DMS 273 treated with DMSO at 0.1 percent for 48 hours (cell line): ENCODE results near the gene ASTN2.

Source experiments
- DNase-seq: peaks from one replicate; lab custom pipeline; 2025; lab: John Stamatoyannopoulos, UW

ASTN2 gene

DNA sequence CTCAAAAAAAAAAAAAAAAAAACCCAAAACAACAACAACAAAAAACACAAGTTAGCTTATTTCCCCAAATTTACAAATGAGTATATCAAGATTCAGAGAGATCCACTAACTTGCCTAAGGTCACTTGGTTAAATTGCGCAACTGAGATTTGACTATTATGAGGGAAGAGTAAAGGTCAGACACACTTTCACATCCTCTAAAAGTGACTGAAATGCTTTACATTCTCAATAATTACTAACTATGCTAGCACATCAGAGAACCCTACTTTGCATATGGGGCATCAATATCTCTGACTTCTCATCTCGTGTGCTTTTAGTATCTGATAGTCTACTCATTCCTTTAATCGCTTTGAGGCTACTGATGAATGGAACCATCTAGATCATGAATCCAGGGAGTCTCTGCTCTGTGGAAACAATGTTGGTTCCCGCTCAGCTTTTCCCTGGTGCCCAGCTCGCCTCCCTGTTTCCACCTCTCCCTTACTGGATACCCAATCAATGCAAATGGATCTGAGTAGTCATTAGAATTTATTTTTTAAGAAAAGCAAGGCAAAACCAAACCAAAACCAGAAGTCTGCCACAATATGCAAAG, 909.9 kb downstream of the ASTN2 start:
- no peak for DNase-seq

GRCh38 chr9:116504081-116504480, 910.8 kb downstream of the ASTN2 start:
- no peak for DNase-seq

DNA sequence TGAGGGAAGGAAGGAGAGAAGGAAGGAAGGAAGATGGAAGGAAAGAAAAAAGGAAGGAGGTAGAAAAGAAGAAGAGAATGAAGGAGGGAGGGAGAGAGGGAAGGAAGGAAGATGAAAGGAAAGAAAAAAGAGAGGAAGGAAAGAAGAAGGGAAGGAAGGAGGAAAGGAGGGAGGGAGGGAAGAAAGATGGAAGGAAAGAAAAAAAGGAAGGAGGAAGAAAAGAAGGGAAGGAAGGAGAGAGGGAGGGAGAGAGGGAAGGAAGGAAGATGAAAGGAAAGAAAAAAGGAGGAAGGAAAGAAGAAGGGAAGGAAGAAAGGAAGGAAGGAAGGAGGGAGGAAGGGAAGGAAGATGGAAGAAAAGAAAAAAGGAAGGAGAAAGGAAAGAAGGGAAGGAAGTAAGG, 912.1 kb downstream of the ASTN2 start:
- DNase-seq: no peak

DNA sequence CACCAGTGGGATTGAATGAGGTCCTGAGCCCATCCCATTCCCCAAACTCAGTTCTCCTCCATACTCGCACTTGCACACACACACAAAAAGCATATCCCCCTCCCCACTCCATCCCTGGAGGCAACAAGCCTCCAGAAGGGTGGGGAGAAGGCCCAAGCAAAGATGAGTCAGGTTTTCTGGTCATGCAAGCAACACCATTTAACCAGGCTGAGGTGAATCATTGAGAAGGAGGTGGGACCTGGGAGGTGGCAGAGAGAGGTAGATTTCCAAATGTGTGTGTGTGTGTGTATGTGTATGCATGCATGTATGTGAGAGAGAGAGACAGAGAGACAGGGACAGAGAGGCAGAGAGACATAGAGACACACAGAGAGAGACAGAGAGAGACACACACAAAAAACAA, 913.0 kb downstream of the ASTN2 start:
- DNase-seq: no peak

DNA sequence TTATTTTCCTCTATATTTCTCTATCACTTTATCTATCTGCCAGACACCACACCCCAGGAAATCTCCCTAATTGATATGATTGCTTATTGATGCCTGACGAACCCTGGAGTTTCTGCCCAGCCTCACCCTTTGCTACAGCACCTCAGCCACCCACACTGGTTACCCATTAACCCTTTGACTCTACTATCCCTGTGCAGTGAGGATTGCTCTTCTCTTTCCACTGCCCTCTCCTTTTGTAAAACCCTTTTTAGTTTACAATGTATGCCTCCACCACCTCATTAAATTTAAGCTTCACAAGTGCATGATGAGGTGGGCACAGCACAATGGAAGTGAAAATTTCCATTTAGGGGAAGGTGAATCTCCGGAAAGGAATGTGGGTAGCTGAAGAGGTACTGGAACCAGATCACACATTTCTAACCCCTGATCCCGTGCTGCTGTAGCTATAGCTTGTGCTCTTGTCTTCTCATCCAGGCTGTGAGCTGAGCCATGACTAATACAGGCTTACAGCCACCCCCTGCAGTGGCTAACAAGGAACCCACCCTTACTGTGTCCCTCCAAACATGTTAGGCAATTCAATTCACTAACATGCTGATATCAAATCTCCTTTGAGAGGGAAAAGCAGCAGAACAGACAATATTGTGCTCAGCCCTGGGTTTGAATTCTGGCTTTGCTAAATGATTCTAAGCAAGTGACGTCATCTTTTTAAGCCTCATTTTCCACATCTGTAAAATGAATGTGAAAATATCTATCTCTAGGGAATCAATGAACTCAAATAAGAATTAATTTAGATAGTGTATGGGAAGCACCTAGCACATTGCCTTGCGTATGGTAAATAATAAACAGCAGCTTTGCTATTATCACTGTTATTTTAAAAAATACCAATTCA, 914.6 kb downstream of the ASTN2 start:
- DNase-seq: no peak

- DNase-seq: no peak
These were observed 915.4 kb downstream of the ASTN2 start for GRCh38 chr9:116499434-116499833.

- no peak for DNase-seq
These were observed 917.6 kb downstream of the ASTN2 start for GRCh38 chr9:116497095-116497890.

DNA sequence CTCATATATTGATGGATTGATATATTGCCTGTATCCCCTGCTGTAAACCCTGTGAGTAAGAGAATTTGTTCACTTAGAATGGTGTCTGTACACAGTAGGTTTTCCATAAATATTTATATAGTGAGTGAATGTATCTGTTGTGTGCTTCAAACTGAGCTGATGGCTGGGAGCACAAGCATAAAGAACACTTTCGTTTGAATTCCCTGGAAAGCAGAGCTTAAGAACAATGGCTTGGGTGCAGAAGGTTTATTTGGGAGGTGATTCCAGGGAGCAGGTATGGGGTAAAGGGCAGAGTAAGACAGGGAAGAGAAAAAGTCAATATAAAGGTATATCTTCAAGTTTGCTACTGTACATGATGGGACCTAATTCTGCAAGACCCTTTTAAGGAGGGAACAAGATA, 918.7 kb downstream of the ASTN2 start:
- DNase-seq: no peak

- no peak for DNase-seq
These were observed 919.1 kb downstream of the ASTN2 start for GRCh38 chr9:116495725-116496124.

DNA sequence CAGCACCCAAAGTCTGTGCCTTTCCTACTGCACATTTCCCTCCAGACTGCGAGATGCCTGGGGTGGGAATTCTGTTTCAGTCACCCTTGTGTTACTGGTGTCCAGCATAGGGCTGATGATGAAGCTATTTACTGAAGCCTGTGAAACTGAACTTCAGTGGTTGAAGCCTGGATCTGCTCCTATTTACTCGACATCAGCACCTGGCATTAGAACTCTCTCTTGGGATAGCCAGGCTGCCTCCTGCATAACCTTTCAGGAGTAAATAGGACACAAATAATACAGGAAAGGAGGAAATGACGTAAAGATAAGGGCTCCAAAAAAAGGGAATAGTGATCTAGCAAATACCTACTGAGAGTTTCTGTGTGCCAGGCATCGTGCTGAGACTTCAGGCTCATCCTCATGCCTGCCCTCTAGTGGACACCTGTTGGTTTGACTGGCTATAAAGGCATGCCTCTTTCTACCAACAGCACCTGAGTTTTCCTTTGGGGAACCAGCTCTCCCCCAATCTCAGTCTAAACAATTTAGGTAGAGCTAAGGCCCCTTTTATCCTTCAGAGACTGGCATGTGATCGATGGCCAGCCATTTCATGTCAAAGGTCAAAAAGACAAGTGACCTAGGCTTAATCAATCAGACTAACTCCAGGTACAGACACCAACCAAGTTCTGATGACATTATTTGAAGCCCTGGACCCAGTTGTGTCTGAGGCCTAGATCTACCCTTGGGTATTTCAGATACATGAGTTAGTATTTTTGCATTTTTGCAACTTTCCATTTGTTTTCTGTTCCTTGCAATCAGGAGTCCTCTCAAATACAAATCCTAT, 919.8 kb downstream of the ASTN2 start:
- DNase-seq: no peak

DNA sequence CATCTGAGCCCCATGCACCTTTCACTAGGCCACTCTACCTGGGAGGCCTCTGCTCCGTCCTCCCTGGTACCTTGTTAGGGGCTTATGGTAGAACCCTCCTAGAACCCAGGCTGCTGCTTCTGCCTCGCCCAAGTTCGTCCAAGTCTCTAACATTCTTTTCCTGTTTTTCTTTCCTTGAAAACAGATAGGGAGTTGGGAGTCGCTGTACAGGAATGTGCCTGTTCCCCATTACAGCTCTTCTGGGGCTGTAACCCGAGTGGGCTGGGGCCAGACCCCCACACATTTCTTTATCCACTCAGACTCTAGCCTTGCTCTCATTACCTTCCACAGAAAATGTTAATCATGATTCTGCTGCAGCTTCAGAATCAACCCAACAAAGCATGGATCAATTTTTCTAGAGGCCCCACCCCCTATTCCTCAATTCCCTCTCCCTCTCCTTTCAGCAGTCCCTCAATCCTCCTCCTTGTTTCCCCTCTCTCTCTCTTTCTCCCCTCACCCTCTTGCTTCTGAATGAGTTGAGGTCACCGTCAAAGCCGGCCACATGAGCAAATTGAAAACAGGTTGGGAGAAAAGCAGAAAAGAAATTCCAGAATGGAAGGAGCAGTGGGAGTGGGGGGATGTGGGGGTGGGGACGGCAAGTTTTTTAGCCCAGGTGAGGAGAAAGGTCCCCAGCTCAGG, 921.5 kb downstream of the ASTN2 start:
- no peak for DNase-seq

- no peak for DNase-seq
These were observed 923.2 kb downstream of the ASTN2 start for GRCh38 chr9:116491659-116492058.

- no peak for DNase-seq
These were observed 923.6 kb downstream of the ASTN2 start for GRCh38 chr9:116491219-116491618.

- DNase-seq: no peak
These were observed 924.5 kb downstream of the ASTN2 start for GRCh38 chr9:116490321-116490720.

GRCh38 chr9:116488373-116488772, 926.5 kb downstream of the ASTN2 start:
- DNase-seq: no peak

- DNase-seq: no peak
These were observed 930.3 kb downstream of the ASTN2 start for GRCh38 chr9:116484492-116485061.

DNA sequence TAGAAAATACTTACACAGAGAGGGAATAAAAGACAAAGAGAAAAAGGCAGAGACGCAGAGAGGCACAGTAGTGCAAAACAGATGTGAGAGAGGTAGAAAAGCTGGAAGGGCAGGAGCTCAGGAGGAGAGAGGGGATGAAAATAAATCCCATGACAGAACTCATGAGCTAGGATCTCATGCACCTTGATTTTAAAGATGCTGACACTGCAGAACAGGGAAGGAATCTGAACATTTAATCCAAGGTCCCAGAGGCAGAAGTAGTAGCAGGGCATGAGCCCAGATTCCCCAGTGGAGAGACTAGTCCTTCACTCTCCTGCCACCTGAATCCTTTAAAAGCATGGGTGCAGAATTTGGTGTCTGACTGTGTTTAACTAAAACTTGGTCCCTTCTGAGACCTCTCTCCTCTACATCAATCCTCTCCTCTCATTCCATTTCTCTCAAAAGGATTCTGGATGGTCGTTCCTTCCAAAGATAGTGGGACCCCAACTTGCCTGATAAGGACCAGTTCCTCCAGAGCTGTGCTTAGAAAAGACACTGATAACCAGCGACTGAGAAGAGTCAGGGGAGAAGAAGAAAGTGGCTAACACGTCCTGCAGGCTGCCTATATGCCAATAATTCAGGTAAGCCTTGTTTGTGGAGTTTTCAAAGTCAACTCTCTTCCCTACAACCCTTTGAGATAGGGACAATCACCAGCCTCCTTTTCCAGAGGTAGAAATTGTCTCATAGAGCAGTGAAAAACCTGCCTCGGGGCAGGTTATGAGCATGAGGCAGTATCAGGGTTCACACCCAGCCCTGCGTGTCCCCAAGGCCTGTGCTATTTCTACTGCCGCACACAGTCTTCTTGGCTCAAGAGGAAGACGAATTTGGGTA, 931.0 kb downstream of the ASTN2 start:
- DNase-seq: no peak

DNA sequence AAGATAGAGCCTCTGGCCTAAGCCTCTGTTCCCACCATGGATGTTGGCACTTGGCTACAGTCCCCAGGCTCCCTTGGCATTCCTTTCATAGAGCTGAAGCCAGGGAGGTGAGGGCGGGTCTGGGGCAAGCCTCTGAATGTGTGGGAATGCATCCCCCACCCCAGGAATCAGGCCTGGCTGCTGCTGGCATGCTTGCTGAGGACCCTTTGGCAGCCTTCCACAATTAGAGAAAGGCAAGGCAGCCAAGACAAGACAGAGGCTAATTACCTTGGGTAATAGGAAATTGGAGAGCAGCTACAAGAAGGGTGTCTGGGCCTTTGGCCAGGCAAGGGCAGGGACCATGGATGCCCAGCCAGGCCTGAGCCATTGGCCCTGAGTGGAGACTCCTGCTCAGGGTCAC, 932.1 kb downstream of the ASTN2 start:
- DNase-seq: no peak

DNA sequence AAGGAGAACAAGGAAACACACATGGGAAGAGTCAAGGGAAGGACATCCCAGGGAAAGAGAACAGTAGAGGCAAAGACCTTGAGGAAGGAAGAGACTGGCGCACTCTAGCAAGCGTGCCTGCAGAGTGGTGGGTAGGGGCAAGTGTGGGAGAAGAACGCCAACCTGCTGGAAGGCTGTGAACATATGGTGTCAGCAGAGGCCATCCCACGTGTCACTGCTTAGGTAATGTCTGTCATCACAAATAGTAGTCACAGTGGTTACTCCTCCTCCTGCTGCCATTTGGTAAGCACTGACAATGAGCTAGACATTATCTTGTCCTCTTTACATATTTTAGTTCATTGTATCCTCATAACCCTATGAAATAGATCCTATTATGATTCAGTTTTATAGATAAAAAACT, 934.2 kb downstream of the ASTN2 start:
- no peak for DNase-seq

GRCh38 chr9:116479967-116480366, 934.9 kb downstream of the ASTN2 start:
- DNase-seq: no peak
